ENCODE data around the gene ABCA13.
"Not testable (repeated sequence)": the region's sequence is repeated elsewhere in the genome, so short reads cannot be mapped to it uniquely, and the experiment has no call there.

ABCA13 gene

DNA sequence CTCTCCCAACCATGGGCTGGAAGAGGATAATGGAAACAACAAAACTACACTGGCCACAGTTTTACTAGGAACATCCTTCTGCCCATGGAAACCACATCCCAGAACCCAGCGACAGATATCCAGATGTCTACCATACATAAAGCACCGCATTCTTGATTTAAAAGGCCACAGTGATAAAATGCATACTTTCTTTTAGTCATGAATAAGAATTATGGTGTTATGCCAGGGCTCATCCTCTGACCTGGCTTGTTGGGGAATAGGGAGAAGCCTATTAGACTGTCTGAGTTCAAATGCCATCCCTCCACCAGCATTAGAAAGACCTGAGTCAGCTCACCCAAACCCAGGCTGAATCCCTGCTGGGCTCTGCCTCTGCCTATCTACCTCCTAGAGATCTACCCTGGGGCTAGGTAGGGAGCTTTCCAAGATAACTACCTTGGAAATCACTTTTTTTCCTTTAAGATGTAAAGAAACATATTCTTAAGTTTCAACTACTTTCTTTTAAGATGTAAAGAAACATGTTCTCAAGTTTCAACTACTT is 5.2 kb downstream of the ABCA13 start:
- DNase-seq (ENCODE audit: low read depth in 2 of 2), result no peak

DNA sequence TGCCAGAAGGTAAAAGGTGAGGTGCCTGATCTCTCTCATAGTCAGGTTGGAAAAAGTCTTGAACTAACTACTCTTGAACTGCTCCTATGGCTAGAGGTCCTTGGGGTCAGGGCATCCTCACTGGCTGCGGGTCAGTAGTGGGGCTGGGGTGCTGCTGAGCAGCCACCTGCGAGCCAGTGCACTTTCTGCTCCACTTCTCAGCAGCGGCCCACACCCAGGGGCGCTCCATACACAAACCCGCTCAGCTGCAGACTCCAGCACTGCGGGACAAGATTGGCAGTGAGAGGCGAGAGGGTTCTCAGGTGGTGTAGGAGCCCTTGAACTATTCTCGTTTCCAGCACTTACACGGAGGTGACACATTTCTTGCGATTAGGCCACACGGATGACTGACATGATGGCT is 6.0 kb downstream of the ABCA13 start:
- no peak for DNase-seq (ENCODE audit: low read depth in 2 of 2)

DNA sequence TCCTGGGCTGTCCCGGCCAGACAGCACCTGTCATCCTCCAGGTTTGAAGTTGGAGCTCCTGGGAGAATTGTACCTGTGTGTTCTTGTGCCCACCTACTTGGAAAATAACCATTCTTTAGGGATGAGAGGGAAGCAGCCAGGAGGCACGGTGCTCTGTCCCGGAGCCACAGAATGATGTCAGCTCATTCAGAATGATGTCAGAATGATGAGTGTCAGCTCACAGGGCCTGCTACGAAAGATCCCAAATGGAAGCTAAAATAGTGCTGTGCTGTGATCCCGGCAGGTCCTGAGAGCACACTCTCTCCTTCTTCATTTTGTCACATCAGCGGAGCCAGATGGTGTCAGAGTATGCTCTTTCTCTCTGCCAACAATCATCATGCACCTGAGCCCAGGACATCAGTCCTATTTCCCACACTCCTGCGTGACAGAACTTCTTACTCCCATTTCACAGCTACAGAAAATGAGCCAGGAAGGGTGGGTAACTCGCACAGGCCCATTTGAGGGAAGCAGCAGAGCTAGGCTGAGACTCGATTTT is 8.3 kb downstream of the ABCA13 start:
- DNase-seq (ENCODE audit: low read depth in 2 of 2), result no peak

DNA sequence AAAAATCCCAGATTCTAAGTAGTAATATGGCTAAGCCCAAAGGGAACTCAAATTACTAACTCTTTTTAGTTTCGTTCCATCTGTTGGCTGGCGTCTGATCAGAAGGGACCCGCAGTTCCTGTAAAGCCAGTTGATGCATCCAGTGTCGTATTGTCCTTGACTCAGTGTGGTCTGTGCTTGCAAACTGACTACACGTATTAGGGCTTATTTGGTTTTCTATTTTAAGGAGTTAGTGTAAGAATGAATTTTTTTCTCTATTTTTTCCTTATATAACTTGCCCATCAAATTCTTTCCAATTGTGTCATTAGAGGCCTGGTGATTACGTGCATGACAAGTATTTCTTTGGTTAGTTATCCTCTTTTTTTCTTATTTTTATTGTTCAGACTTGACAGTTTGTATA is 9.7 kb downstream of the ABCA13 start:
- no peak for DNase-seq (ENCODE audit: low read depth in 2 of 2)

DNA sequence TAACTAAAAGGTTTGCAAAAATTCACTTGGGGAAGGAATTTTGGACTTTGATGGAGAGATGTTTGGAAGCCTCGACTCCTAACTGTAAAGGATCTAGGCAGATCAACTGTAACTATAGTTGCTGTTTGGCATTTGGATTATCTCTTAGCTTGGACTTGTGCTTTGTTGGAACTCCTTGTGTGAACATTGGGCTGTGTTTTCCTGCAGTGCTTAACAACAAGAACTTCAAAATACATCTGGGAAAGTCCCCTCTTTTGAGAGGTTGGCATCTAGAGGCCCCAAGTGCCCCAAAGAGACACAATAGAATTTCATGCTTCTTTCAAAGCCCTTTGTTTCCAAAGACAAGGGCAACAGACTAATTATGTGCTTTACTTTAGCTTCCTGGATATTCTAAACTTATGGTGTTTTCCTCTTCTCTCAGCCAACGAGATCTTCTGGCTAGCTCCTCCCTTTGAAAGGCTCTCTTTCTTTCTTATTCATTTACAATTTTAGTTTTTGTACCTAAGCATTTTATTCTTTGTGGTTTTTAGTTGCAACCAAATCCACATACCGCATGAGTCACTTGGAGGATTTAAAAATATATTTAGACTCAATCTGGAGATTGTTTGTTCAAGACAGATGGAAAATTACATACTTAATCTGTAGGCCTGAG is 11.6 kb downstream of the ABCA13 start:
- DNase-seq (ENCODE audit: low read depth in 2 of 2), result no peak

DNA sequence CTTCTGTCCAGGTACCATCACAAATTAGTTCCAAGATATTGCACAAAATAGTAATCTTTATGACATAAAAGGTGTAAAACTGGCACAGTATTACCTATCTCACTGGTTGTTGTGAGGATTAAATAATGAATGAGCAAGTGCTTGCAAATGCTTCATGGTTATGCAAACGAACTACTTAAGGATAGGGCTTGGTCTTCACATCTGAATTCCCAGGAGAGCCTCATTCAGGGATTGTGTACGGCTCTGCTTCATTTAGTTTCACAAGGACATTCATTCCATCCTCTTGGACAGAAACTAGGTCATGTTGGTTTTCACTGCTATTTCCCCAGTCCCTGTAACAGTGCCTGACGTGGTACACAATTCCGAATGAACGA is 12.1 kb downstream of the ABCA13 start:
- no peak for DNase-seq (ENCODE audit: low read depth in 2 of 2)

DNA sequence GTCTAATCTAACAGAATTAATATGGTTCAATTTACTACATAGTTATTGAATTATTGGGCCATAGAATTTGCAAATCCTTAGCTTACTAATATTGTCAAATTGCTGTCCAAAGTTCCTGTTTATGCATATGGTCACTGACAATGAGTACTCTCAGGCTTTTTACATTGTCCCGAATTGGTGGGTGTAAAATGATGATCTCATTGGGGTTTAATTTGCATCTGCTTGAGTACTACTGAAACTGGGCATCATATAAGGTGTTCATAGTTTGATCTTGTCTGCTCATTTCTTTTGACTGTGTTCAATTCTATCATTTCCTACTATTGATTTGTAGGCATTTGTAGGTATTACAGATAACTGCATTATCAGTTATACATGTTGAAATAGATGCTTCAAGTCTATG is 12.7 kb downstream of the ABCA13 start:
- DNase-seq (ENCODE audit: low read depth in 2 of 2), result no peak

DNA sequence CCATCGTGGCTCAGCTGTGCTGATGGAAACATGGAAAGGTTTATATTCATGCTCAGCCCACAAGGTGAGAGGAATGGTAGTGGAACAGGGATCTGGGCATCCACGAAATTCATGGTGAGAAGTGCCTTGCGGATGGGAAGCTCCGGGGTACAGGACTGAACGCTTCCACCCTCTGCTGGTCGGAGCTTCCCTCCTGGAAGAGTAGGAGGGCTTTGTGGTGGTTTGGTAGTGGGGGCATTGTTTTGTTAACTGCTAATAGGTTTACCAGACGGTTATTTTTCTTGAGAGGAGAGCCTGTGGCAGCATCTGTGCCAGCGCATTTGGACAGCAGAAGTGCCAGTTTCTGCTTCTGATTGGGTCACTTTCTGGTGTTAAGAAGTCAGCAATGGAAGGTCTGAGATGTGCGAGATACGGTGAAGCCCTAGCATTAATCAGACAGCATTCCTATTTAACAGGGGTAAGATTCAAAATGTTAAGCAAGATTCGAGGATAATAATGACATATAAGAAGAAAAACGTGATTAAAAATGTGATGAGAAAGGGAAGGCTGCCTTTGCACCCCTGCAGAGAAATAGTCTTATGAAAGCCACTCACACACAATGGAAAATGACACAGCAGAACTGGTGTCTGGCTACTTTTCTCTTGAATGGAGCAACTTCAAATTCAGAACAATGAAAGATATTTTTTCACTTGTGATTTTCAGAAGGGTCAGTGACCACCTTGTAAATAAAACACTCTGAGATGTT is 17.7 kb downstream of the ABCA13 start:
- DNase-seq (ENCODE audit: low read depth in 2 of 2), result no peak

DNA sequence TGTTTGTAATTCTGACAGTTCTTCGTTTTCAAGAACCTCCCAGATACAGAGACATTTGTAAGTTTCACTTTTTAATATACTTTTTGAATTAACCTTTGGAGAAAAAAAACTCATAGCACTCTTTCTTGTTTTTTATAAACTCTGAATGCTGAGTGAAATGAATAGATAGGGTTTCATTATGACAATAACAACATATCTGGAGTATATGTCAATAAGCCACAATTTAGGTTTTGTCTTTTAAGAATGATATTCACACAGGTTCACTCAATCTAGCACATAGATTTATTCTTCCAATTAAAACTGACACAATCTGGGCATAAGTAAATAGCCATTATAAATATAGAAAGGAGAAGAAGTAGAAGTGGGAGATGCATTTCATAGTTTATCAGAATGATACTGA is 21.7 kb downstream of the ABCA13 start:
- no peak for DNase-seq (ENCODE audit: low read depth in 2 of 2)

DNA sequence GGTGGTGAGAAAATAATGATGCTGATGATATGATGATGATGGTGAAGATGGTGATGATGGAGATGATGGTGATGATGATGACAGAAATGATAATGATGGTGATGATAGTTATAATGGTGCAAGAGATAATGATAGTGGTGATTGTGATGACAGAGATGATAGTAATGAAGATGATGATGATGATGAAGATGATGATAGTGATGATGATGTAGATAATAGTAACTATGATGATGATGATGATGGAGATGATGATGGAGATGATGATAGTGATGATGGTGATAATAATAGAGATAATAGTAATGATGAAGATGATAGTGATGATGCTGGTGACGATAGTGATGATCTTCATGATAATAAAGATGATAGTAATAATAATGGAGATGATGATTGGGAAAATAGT is 22.2 kb downstream of the ABCA13 start:
- no peak for DNase-seq (ENCODE audit: low read depth in 2 of 2)

DNA sequence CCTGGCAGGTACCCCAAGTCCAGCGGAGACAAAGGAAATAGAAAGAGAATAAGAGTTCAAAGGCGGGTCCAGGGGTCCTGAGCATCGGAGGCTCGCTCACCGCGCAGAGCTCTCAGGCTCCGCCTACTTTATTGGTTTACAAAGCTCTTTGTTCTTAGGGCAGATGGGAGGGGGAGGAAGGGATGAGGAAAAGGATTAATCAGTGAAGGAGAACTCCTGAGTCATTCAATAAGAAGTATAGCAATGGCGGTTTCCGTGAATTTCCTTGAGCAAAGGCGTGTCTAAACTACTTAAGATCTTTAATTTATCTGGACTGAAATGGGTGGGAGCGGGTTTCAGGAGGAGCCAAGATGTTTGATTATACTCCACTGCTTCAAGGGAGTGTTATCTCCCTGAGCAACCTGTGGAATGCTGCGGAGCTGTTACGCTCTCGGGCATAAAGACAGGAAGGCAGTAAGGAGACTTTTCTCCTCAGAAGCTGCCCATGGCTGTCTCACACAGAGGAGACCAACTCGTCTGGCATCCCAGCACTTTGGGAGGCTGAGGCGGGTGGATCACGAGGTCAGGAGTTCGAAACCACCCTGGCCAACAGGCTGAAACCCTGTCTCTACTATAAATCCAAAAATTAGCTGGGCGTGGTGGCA is 29.8 kb downstream of the ABCA13 start:
- DNase-seq (ENCODE audit: low read depth in 2 of 2), result not testable (repeated sequence)

DNA sequence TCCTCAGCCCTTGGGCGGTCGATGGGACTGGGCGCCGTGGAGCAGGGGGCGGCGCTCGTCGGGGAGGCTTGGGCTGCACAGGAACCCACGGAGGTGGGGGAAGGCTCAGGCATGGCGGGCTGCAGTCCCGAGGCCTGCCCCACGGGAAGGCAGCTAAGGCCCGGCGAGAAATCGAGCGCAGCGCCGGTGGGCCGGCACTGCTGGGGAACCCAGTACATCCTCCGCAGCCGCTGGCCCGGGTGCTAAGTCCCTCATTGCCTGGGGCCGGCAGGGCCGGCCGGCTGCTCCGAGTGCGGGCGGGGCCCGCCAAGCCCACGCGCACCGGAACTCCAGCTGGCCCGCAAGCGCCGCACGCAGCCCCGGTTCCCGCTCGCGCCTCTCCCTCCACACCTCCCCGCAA is 31.7 kb downstream of the ABCA13 start:
- not testable (repeated sequence) for DNase-seq (ENCODE audit: low read depth in 2 of 2)

DNA sequence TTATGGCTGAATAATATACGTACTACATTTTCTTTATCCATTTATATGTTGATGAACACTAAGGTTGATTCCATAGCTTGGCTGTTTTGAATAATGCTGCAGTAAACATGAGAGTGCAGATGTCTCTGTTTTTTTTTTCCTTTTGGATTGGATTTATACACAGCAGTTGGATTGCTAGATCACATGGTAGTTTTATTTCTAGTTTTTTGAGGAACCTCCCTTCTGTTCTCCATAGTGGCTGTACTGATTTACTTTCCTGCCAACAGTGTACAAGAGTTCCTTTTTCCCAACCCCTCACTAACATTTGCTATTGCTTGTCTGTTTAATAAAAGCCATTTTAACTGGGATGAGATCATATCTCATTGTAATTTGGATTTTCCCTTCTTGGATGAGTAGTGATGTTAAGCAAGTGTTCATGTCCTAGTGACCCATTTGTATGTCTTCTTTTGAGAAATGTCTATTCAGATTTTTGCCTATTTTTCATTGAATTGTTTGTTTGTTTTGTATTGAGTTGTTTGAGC is 36.0 kb downstream of the ABCA13 start:
- no peak for DNase-seq (ENCODE audit: low read depth in 2 of 2)

DNA sequence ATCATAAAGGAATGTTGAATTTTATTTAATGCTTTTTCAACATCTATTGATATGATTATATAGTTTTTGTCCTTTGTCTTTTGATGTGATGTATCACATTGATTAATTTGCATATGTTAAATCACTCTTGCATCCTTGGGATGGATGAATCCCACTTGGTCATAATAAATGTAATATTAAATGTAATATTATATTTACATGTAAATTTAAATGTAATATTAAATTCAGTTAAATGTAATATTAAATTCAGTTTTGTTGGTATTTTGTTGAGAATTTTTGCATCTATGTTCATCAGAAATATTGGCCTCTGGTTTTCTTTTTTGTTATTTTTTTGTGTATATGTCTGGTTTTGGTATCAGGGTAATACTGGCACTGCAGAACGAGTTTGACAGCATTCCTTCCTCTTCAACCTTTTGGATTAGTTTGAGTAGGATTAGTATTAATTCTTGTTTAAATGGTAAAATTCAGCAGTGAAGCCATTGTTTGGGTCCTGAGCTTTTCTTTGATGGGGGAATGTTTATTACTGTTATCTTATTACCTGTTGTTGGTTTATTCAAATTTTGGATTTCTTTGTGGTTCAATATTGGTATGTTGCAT is 37.8 kb downstream of the ABCA13 start:
- no peak for DNase-seq (ENCODE audit: low read depth in 2 of 2)

DNA sequence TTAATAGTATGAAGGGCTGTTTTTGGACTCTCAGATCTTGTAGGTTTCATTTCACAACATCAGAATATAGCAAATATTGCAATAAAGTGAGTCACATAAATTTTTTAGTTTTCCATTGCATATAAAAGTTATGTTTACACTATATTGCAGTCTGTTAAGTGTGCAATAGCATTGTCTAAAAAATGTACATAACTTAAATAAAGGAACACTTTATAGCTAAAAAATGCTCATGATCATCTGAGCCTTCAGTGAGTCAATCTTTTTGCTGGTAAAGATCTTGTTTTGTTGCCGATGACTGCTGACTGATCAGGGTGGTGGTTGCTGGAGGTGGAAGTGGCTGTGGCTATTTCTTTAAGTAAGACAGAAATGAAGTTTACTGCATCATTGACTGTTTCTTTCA is 42.0 kb downstream of the ABCA13 start:
- no peak for DNase-seq (ENCODE audit: low read depth in 2 of 2)

DNA sequence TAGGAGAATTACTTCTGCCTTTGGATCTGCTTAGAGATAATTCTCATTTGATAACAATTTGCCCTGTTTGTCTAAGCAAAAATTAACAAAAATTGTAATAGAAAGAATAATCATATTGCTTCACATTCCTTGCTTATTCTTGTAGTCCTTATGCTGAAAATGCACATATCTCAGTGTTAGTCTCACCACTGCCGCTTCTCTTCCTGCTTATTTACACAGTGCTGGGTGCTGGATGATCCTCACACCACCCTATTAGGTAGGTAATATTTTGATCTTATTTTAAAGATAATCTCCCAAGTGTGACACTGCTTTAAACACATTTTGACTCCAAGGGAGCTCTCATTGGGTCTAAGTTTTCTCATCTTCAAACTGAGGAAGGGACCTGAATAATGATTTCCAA is 46.0 kb downstream of the ABCA13 start:
- DNase-seq (ENCODE audit: low read depth in 2 of 2), result no peak

DNA sequence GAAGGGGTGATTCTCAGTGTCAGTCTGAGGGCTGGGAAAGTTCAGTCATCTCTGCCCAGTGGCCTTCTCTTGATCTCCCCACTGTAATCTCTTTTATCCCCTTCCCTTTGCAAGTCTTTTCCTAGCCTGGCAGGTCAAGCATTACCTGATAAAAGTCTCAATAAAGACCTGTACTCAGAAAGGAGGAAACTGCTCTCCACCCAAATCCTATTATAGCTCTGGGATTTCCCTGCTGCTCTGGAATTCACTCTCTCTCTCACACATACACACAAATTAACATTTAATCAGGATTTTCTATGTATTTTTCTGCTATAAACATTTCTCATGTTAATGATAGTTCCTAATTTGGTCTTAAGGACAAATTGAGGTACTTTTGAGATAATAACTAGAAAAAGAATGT is 46.5 kb downstream of the ABCA13 start:
- no peak for DNase-seq (ENCODE audit: low read depth in 2 of 2)

DNA sequence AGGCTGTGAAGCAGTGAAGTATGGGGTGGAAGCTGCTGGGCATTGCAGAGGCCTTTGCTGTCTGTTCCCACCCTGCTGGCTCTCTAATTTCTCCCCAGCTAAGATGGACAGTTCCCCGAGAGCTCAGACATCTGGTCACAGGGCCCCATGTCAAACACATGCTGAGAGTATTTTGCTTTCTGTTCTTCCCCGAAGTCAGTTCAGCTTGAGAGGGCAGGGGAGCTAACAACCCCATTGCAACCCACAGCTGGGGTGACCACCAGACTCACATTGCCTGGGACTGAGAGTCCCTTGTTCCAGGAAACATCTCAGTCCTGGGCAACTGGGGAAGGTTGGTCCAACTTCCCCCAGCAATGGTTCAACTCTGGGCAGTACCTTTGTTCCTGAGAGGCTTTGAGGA is 52.8 kb downstream of the ABCA13 start:
- DNase-seq (ENCODE audit: low read depth in 2 of 2), result no peak

DNA sequence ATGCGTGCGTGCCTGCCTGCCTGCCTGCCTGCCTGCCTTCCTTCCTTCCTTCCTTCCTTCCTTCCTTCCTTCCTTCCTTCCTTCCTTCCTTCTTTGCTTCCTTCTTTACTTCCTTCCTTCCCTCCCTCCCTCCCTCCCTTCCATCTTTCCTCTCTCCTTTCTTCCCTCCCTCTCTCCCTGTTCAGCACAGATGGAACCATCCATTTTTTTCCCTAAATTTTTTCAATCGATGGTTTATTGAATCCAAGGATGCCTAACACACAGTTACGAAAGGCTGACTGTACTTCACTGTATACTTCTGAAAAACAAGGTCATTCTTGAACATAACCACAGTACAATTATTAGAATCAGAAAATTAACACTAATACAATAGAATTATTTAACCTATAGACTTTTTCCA is 53.8 kb downstream of the ABCA13 start:
- DNase-seq (ENCODE audit: low read depth in 2 of 2), result no peak

DNA sequence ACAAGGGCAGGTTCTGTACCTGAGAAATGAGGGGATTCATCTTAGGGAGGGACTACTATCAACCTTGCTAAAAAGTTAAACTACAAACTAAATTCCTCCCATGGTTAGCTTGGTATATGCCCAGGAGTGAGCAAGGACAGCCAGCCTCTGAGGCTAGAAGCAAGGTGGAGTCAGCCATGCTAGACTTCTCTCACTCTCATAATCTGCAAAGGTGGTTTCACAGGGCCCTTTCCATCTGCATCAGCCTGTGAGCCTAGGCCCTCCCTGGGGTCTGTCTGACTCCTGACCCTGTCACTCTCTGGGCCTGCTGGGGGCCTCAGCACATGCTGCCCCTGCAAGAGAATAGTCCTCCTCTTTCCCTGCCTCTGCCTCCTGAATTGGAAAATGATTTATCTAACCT is 66.1 kb downstream of the ABCA13 start:
- no peak for DNase-seq (ENCODE audit: low read depth in 2 of 2)

DNA sequence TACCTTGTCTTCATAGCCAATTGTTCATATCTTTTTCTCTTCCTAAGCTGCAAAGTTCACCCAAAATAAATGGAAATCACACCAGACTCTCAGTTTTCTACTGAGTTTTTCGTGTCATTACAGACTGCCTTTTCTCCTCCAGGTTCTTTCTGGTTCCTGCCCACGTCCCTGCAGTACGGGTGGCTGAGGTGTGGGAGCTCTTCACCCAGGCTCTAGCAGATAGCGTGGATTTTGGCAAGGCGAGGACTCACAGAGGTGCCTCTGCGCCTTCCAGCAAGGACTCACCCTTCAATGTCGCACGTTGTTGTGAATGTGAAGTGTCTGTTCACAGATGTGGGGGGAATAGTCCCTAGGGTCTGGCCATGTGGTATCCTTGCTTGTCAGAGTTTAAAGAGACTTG is 71.6 kb downstream of the ABCA13 start:
- DNase-seq (ENCODE audit: low read depth in 2 of 2), result no peak

DNA sequence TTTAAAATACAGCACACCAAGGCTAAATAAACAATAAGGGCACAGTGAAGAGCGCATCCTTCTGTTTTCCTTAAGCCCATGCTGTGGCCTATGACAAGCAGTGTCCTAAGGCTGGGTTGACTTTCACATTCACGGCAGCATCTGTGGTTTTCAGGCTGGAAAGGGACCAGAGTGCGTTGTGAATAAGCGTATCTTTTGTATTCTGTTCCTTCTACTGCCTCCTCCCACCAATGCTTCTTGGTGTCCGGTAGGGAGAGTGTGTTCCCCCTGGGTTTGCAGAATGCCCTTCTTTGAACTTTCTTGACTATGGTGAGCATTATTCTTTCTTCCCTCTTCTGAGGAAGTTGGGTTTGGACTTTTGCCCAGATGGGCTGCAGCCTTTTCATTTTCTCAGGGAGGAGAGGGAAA is 73.6 kb downstream of the ABCA13 start:
- DNase-seq (ENCODE audit: low read depth in 2 of 2), result no peak

Data from stimulated activated CD4-positive, alpha-beta T cell treated with anti-CD3 and anti-CD28 coated beads, Interleukin-15, amount 100 ng/mL, for 48 hours (primary cell).